Measurements from ENCODE around the gene BID. TPM values are rescaled to one million over a fixed set of nuclear protein-coding genes. Genes with fewer than 3 reads are reported as not detected.

BID gene
- total RNA-seq, 1 experiment from 2014 or later: 25.0 TPM

DNA sequence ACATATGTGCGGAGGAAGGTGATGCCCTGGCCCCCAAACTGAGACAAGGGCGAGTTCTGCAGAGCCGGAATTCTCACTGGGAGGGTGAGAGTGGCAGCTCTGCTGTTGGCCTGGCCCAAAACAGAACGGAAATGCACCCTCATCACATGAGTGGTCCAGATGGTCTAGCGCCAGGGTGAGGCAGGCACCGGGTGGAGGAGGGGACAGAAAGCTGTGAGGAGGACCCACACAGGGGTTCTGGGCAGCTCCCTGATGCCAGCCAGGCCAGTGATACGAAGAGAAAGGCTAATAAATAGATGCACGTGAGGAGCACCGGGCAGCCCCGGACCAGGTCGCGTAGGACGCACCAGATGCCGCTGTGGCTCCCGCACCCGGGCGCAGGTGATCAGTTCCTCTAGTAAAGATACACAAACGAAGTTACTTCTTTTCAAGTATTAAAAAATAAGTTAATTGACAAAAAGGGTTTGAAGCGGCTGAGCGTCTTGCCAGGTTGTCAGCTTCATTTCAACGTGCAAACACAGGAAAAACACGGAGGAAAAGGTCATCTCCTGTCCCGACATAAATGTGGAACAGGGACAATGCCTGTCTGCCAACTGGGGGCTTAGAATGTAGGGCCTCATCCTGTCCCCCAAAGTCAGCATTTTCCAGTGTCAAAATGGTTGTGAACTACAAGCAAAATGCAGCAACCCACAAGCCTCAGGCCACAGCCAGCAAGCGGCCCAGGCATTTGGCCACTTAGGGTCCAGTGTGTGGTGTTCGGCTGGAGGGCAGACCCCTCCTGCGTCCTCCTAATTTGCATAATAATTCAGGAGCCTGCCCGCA is 15.3 kb upstream of the BID start:
- no TSS peak for BruUV-seq (replicated peaks)
- Mint-ChIP-seq H3K9me3 (ENCODE audit: unreplicated experiment) (no peaks in the 10 kb centered on the region), H3K27me3 (ENCODE audit: insufficient read depth, unreplicated experiment) (no peaks in the 10 kb centered on the region), H3K36me3 (ENCODE audit: insufficient read depth, unreplicated experiment) (peaks cover 19% of the 10 kb centered on the region), H3K4me3 (ENCODE audit: unreplicated experiment) (no peak overlapping the region), H3K4me1 (ENCODE audit: insufficient read depth, unreplicated experiment) (peaks cover 13% of the 10 kb centered on the region), H3K27ac (ENCODE audit: low read depth, unreplicated experiment) (no peak overlapping the region)
- ChIA-PET CTCF (interaction anchor here (1.2 kb wide), 1 partner anchor 48 kb away, joined by 3 read pairs; no protein-coding TSS in a partner anchor), POLR2A (no interaction called here)
- no peak for DNase-seq (ENCODE audit: unreplicated experiment)
- TF ChIP-seq, protein P1, sequence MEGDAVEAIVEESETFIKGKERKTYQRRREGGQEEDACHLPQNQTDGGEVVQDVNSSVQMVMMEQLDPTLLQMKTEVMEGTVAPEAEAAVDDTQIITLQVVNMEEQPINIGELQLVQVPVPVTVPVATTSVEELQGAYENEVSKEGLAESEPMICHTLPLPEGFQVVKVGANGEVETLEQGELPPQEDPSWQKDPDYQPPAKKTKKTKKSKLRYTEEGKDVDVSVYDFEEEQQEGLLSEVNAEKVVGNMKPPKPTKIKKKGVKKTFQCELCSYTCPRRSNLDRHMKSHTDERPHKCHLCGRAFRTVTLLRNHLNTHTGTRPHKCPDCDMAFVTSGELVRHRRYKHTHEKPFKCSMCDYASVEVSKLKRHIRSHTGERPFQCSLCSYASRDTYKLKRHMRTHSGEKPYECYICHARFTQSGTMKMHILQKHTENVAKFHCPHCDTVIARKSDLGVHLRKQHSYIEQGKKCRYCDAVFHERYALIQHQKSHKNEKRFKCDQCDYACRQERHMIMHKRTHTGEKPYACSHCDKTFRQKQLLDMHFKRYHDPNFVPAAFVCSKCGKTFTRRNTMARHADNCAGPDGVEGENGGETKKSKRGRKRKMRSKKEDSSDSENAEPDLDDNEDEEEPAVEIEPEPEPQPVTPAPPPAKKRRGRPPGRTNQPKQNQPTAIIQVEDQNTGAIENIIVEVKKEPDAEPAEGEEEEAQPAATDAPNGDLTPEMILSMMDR (IDR thresholded peaks at IDR 0.05; ENCODE audit: unreplicated experiment): no peak
- intact Hi-C loops (cut with micrococcal nuclease): loop anchor here (5.0 kb wide), 1 partner anchor 232 kb away; no protein-coding TSS in a partner anchor

DNA sequence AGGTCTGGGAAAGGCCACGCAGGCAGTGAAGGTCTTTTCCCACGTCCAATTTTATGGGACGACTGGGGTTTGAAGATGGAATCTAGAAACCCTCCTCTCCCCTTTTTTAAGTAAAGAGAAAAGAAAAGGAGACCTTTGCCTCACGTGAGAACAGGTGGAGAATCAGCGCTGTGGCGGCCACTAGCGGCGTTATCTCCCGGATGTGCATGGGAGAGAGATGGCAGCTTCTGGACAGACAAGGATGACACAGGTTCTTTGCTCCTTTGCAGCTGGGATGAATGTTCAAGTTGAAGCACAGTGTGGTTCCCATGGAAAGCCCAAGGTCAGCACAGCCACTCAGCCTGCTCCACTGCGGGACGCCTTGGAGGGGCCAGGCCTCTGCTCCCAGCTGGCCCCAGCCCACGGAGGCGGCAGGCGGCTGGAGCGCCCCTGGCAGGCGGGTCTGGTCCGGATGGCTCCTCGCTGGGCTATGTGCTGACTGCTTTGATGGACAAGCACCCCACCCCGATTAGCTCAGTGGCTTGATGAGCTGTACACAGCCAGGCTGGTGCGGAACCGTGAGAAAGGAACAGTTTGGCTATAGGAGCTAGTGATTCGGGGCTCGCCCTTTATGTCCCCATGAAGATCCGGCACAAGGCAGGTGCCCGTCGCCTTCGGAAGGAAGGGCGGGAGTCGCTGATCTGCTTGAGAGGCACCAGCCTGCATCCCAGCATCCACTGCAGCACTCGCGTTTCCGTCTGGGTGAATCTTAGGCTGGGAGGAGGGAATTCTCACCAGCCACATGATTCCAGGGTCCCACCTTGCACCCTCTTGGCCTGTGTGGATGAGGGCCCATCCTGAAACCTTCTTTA is 14.5 kb upstream of the BID start:
- H3K36me3 Mint-ChIP-seq (ENCODE audit: insufficient read depth, unreplicated experiment): peaks cover 19% of the 10 kb centered on the region
- no peaks in the 10 kb centered on the region for H3K9me3 Mint-ChIP-seq (ENCODE audit: unreplicated experiment)
- no peak overlapping the region for H3K4me3 Mint-ChIP-seq (ENCODE audit: unreplicated experiment)
- ChIA-PET CTCF (interaction anchor here (1.2 kb wide), 1 partner anchor 47 kb away, joined by 3 read pairs; no protein-coding TSS in a partner anchor), POLR2A (interaction anchor here (0.9 kb wide), 1 partner anchor 14 kb away, joined by 4 read pairs; no protein-coding TSS in a partner anchor)
- TF ChIP-seq, protein P1 (IDR thresholded peaks at IDR 0.05; ENCODE audit: unreplicated experiment): no peak
- H3K27ac Mint-ChIP-seq (ENCODE audit: low read depth, unreplicated experiment): no peak overlapping the region
- no TSS peak for BruUV-seq (replicated peaks)
- peaks cover 13% of the 10 kb centered on the region for H3K4me1 Mint-ChIP-seq (ENCODE audit: insufficient read depth, unreplicated experiment)
- no peaks in the 10 kb centered on the region for H3K27me3 Mint-ChIP-seq (ENCODE audit: insufficient read depth, unreplicated experiment)
- intact Hi-C loops (cut with micrococcal nuclease): loop anchor here (5.0 kb wide), 1 partner anchor 231 kb away; no protein-coding TSS in a partner anchor
- no peak for DNase-seq (ENCODE audit: unreplicated experiment)

DNA sequence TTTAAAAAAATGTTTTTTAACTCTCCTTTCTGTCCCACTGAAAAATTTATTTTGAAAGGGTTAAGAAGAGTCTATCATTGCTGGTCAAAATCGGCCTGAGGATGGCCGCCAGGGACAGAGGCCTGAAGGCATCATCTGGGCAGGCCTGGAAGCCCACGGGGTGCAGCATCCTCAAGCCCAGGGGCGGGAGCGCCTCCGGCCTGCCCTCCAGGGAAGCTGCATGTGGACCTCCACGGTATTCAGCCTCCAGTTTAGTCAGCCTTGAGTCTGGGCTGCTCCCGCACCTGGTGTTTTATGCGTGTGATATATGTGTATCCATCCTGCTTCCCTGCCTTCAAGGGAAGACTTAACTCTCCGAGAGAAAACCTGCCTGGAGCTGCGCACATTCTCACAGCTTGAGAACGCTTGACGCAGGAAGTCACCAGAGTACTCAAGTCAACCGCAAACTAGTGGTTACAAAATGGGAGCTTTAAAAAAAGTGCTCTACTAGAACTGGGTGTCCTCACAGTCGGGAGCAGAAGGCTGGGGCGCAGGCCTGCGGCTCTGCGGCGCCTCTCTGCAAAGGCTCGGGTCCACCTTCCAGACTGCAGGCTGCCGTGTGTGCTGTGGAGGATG is 13.6 kb upstream of the BID start:
- POLR2A ChIA-PET: interaction anchor here (0.9 kb wide), 1 partner anchor 15 kb away, joined by 4 read pairs; no protein-coding TSS in a partner anchor
- H3K4me1 Mint-ChIP-seq (ENCODE audit: insufficient read depth, unreplicated experiment): peaks cover 13% of the 10 kb centered on the region
- no peaks in the 10 kb centered on the region for H3K9me3 Mint-ChIP-seq (ENCODE audit: unreplicated experiment)
- intact Hi-C loops (cut with micrococcal nuclease): loop anchor here (5.0 kb wide), 1 partner anchor 231 kb away; no protein-coding TSS in a partner anchor
- TF ChIP-seq, protein P1 (IDR thresholded peaks at IDR 0.05; ENCODE audit: unreplicated experiment): no peak
- CTCF ChIA-PET: interaction anchor here (0.6 to 3.8 kb wide), 3 partner anchors 45 to 269 kb away, joined by 3 to 36 read pairs (median 4); no protein-coding TSS in a partner anchor
- H3K36me3 Mint-ChIP-seq (ENCODE audit: insufficient read depth, unreplicated experiment): peaks cover 19% of the 10 kb centered on the region
- H3K27ac Mint-ChIP-seq (ENCODE audit: low read depth, unreplicated experiment): no peak overlapping the region
- no TSS peak for BruUV-seq (replicated peaks)
- H3K27me3 Mint-ChIP-seq (ENCODE audit: insufficient read depth, unreplicated experiment): no peaks in the 10 kb centered on the region
- no peak for DNase-seq (ENCODE audit: unreplicated experiment)
- H3K4me3 Mint-ChIP-seq (ENCODE audit: unreplicated experiment): no peak overlapping the region
